Activated CD4-positive, CD25-positive, alpha-beta regulatory T cell (primary cell): ENCODE results near the gene DDX10.
A peak's percentile ranks its signal among the peaks of the same experiment; 100 is the strongest.

Experiments used
- DNase-seq, 4 experiments: peaks; one replicate each; lab custom pipeline; 2025; lab: John Stamatoyannopoulos, UW

DDX10 gene

DNA sequence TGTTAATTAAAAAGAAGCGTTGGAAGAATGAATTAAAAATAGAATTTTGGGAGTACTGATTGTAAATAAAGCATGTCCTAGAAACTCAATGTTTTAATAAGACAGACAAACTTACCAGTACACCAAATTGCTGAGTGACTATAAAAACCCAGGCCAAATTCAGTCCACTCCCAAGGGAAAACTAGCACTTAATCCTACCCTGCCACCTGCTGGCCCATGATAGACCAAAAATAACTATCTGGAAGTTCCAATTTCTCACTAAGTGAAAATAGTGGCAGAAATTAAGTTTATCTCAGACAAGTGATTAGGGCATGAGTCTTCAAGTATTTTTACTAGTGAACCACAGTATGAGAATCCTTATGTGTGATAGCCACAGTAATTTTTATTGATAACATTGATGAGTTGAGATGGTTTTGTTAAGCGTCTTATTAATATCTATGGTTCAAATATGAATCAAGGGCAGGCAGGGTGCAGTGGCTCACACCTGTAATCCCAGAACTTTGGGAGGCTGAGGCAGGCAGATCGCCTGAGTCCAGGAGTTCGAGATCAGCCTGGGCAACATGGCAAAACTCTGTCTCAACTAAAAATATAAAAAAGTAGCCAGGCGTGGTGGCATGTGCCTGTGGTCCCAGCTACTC is 9.8 kb upstream of the DDX10 start:
- peak in 1 of 4 experiments; percentile 2 for DNase-seq

GRCh38 chr11:108662700-108663099 is 2.2 kb upstream of the DDX10 start:
- DNase-seq, result no peak

- DNase-seq, result no peak
These were observed 1.6 kb upstream of the DDX10 start for GRCh38 chr11:108663154-108663877.

DNA sequence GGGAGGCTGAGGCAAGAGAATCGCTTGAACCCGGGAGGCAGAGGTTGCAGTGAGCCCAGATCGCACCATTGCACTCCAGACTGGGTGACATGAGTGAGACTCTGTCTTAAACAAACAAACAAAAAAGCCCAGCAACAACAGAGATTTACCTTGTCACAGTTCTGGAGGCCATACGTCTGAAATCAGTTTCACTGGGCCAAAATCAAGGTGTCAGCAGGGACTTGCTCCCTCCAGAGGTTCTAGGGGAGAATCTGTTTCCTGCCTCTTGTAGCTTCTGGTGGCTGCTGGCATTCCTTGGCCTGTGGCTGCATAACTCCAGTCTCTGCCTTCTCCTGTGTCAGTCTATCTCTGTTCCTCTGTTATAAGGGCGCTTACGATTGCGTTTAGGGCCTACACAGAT is 1.5 kb downstream of the DDX10 start:
- no peak for DNase-seq

DNA sequence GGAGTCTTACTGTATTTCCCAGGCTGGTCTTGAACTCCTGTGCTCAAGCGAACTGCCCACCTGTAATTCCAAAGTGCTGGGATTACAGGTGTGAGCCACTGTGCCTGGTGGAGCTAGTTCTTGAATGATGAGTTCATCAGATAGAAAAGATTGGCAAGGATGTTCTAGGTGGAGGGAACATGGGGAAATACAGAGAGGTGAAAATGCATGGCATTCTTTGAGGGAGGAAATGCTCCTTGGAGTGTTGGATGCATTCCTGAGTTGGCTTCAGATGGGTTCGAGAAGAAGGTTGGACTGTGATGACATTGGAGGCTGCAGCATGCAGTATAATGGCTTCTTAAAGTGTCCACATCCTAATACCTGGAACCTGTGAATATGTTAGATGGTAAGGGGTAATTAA is 4.4 kb downstream of the DDX10 start:
- DNase-seq, result no peak

GRCh38 chr11:108669711-108670110 is 4.8 kb downstream of the DDX10 start:
- no peak for DNase-seq

- DNase-seq, result no peak
These were observed 5.6 kb downstream of the DDX10 start for GRCh38 chr11:108670451-108670850.

GRCh38 chr11:108672113-108672512 is 7.2 kb downstream of the DDX10 start:
- no peak for DNase-seq

DNA sequence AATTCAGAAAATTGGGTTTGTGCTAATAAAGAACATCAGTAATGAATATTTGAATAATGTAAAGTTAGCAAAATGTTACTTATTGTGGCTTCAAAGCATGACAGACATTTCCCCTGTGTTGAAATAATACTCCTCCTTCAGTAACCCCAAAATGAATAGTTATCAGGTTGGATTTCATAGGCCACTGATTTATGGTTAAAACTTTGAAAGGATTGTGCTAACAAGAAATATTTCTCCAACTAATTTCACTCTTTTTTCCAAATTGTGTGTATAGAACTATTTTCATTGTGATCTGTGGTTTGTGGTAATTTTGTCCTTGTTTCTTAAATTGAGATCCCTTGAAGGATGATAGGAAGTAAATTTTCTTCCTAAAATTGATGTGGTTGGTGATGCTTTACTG is 7.9 kb downstream of the DDX10 start:
- no peak for DNase-seq

- no peak for DNase-seq
These were observed 14.2 kb downstream of the DDX10 start for GRCh38 chr11:108679045-108679444.

GRCh38 chr11:108680271-108680670 is 15.4 kb downstream of the DDX10 start:
- DNase-seq, result no peak

DNA sequence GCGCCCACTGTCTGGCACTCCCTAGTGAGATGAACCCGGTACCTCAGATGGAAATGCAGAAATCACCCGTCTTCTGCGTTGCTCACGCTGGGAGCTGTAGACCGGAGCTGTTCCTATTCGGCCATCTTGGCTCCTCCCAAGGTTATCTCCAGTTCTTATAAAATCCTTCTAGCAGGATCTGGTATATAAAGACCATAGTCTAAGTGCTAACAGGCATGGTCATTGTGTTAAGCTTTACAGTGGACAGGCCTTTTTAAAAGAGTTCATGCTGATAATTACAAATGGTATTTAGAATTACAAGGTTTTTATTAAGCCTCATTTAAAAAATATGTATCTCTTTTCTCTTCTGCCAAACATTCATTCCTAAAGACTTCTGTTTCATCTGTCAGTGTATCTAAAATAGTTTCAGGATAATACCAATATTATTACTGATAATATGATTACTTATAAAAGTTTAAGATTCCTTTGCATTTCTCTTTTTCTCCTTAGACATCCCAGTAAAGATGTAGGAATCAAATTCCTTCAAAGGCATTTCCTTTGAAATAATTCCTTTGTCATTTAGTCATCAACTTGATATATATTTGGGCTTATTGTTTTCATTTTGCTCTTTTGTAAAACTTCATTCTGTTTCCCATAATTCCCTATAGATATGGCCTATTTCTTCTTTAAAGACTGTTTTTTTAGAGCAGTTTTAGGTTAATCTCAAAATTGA is 20.7 kb downstream of the DDX10 start:
- no peak for DNase-seq

GRCh38 chr11:108693852-108694251 is 29.0 kb downstream of the DDX10 start:
- DNase-seq, result no peak

DNA sequence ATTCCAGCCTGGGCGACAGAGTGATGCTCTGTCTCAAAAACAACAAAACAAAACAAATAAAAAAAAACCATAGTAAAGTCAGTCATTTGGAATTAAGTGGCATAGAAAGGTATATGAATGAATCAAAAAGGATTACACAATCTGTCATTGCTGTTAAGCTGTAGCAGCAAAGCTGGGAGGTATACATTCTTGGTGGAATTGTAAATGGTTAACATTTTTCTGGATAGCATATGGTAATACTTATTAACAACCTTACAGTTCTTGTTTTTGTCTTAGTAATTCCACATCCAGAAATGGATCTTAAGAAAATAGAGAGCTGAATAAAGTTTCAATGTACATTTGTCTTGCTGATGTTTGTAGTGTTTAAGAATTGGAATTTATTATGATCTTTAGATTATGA is 30.0 kb downstream of the DDX10 start:
- DNase-seq, result no peak

DNA sequence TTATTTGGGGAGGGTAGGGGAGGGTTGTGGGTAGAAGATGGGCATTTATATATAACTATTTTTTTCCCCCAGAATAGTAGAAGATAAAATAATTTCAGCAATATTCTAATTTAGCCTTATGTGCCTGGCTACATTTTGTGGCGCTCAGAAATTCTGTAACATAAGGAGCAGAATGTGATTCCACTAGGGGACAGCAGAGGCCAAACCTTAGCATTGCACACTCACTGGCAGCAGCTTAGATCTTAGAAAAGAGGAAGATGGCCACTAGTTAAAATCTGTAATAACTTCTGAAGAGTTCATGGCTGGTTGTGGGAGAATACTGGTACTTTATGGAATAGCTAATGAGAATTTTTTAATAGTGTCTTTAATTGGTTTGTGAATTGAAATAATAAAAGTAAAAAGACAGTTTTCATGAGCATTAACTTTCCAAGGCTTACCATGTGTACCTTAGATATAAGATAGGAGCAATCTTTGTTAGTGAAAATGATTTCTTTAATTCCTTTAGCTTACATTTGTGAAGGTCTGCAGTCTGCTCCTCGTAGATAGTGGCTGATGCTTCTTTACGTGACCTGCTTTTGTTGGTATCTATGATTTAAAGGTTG is 33.1 kb downstream of the DDX10 start:
- no peak for DNase-seq

DNA sequence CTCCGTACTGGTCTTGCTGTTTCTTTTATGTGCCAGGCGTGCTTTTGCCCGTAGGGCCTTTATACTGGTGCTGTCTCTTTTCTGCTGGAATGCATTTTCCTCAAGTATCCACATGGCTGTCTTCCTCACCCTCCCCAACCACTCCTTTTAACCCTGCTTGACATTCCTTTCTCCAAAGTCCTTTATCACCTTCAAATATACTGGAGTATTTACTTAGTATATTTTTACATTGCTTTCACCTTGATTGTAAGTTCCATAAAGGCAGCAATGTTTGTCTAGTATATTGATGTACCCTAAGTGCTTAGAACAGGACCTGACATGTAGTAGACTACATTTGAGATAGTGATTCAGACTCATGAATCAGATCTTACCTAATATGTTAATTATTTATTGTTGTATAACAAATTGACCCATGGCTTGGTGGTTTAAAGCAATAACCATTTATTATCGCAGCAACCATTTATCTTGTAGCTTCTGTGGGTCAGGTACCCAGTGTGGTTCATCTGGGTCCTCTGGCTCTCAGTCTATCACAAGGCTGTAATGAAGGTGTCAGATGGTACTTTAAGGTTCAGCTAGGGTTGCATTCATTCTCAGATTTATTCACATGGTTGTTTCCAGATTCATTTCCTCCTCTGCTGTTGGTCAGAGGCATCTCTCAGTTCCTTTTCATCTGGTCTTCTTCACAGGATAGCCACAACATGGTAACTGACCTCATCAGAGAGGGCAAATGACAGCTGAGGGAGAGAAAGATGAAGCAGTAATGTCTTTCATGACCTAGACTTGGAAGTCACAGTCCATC is 34.2 kb downstream of the DDX10 start:
- DNase-seq, result no peak

GRCh38 chr11:108703916-108704315 is 39.0 kb downstream of the DDX10 start:
- no peak for DNase-seq

GRCh38 chr11:108705061-108705460 is 40.2 kb downstream of the DDX10 start:
- no peak for DNase-seq

DNA sequence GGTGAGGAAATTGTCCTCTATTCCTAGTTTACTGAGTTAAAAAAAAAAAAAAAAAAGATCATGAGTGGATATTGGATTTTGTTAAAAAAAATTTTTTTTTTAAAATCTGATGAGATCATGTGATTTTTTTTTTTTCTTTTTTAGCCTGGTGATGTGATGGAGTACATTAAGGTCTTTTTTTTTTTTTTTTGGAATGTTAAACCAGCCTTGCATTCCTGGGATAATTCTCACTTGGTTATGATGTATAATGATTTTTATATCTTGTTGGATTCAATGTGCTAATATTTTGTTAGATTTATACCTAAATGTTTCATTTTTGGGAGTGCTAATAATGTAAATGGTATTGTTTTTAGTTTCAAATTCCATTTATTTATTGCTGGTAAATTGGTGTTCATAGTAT is 43.3 kb downstream of the DDX10 start:
- DNase-seq, result no peak

GRCh38 chr11:108709741-108710140 is 44.9 kb downstream of the DDX10 start:
- DNase-seq, result no peak

GRCh38 chr11:108713076-108713790 is 48.4 kb downstream of the DDX10 start:
- DNase-seq, result no peak
